GM08714 (cell line): ENCODE measurements around the gene ANKS1A.

ENCODE experiments used
- H3K4me3 ChIP-seq: fragments of 200-500 bp; sonication (Bioruptor generic); 2 replicates; pipeline ENCODE4 v1.5.1; 2014; ENCODE audit warnings: mild to moderate bottlenecking, low read length, inconsistent platforms
- ZNF274 ChIP-seq: IDR thresholded peaks from 2 replicates; pipeline ENCODE4 v1.6.1; 2012; ENCODE audit warnings: mild to moderate bottlenecking, low read depth, low read length

The ANKS1A gene

GRCh38 chr6:35056952-35057351, 167.9 kb downstream of the ANKS1A start:
- no peak overlapping the region for H3K4me3 ChIP-seq
- no peak for TF ChIP-seq ZNF274

GRCh38 chr6:35057449-35058357, 168.6 kb downstream of the ANKS1A start:
- TF ChIP-seq ZNF274: no peak
- H3K4me3 ChIP-seq: no peak overlapping the region

GRCh38 chr6:35058358-35058675, 169.3 kb downstream of the ANKS1A start:
- no peak for TF ChIP-seq ZNF274
- no peak overlapping the region for H3K4me3 ChIP-seq

GRCh38 chr6:35058865-35059522, 169.9 kb downstream of the ANKS1A start:
- no peak for TF ChIP-seq ZNF274
- H3K4me3 ChIP-seq: no peak overlapping the region

GRCh38 chr6:35059596-35060345, 170.7 kb downstream of the ANKS1A start:
- H3K4me3 ChIP-seq: no peak overlapping the region
- TF ChIP-seq ZNF274: no peak

GRCh38 chr6:35061102-35061615, 172.1 kb downstream of the ANKS1A start:
- TF ChIP-seq ZNF274: no peak
- H3K4me3 ChIP-seq: no peak overlapping the region

GRCh38 chr6:35061651-35062410, 172.8 kb downstream of the ANKS1A start:
- no peak overlapping the region for H3K4me3 ChIP-seq
- no peak for TF ChIP-seq ZNF274

- no peak for TF ChIP-seq ZNF274
- H3K4me3 ChIP-seq: no peak overlapping the region
These were observed 173.9 kb downstream of the ANKS1A start for GRCh38 chr6:35062676-35063574.

GRCh38 chr6:35063701-35064280, 174.7 kb downstream of the ANKS1A start:
- no peak for TF ChIP-seq ZNF274
- no peak overlapping the region for H3K4me3 ChIP-seq

- TF ChIP-seq ZNF274: no peak
- H3K4me3 ChIP-seq: no peak overlapping the region
These were observed 175.2 kb downstream of the ANKS1A start for GRCh38 chr6:35064290-35064689.

- TF ChIP-seq ZNF274: no peak
- H3K4me3 ChIP-seq: no peak overlapping the region
These were observed 175.8 kb downstream of the ANKS1A start for GRCh38 chr6:35064757-35065440.

- no peak for TF ChIP-seq ZNF274
- no peak overlapping the region for H3K4me3 ChIP-seq
These were observed 176.4 kb downstream of the ANKS1A start for GRCh38 chr6:35065441-35065800.
